Measurements from ENCODE around the gene C6orf15. TPM values are rescaled to one million over a fixed set of nuclear protein-coding genes. Genes with fewer than 3 reads are reported as not detected.
"Not testable (repeated sequence)": the region's sequence is repeated elsewhere in the genome, so short reads cannot be mapped to it uniquely, and the experiment has no call there.

C6orf15 gene
- total RNA-seq, 2 experiments from 2014 or later, result not detected

GRCh38 chr6:31070711-31071197 lies 41.6 kb downstream of the C6orf15 start:
- Mint-ChIP-seq H3K36me3 (ENCODE audit: low read depth) (no peaks in the 10 kb centered on the region), H3K4me1 (ENCODE audit: low read depth) (no peaks in the 10 kb centered on the region), H3K9me3 (no peaks in the 10 kb centered on the region), H3K4me3 (no peak overlapping the region), H3K27me3 (no peaks in the 10 kb centered on the region), H3K27ac (no peak overlapping the region)
- H3K27me3 ChIP-seq (ENCODE audit: control insufficient read depth in 1 of 2, insufficient read depth in 2 of 2, low read length in 2 of 2), result no peaks in the 10 kb centered on the region
- ChIA-PET CTCF (interaction anchor here (0.5 to 1.1 kb wide), 2 partner anchors 9 to 453 kb away, joined by 3 to 6 read pairs; no protein-coding TSS in a partner anchor), POLR2A (interaction anchor here (0.6 kb wide), 1 partner anchor 241 kb away, joined by 4 read pairs; no protein-coding TSS in a partner anchor)
- H3K36me3 ChIP-seq (ENCODE audit: insufficient read depth, low read length), result no peaks in the 10 kb centered on the region
- H3K9me3 ChIP-seq (ENCODE audit: control insufficient read depth in 1 of 2, insufficient read depth in 1 of 2, low read length in 2 of 2), result no peaks in the 10 kb centered on the region
- no peak overlapping the region for H3K4me3 ChIP-seq (ENCODE audit: low read length)
- H3K4me1 ChIP-seq (ENCODE audit: insufficient read depth, low read length), result no peaks in the 10 kb centered on the region
- ATAC-seq (ENCODE audit: poor library complexity) (no peak), DNase-seq (no peak)
- H3K27ac ChIP-seq (ENCODE audit: low read depth in 1 of 2, low read length in 2 of 2), result no peak overlapping the region
- no peak for TF ChIP-seq CTCF (IDR thresholded peaks at IDR 0.05)
- intact Hi-C loops (cut with DNase I, micrococcal nuclease), result no loop called here

- H3K27ac Mint-ChIP-seq, result no peak overlapping the region
- DNase-seq (peak; percentile 42 to 84 (median 64)), ATAC-seq (ENCODE audit: poor library complexity) (peak; percentile 91)
- H3K4me3 Mint-ChIP-seq, result no peak overlapping the region
- ChIA-PET CTCF (interaction anchor here (0.7 to 1.4 kb wide), 7 partner anchors 9 to 247 kb away, joined by 3 to 5 read pairs (median 3); no protein-coding TSS in a partner anchor), POLR2A (no interaction called here)
- intact Hi-C loops (cut with DNase I, micrococcal nuclease), result loop anchor here in 1 of 2 experiments (1.0 kb wide), 1 partner anchor 154 kb away; no protein-coding TSS in a partner anchor
- H3K9me3 ChIP-seq (ENCODE audit: control insufficient read depth in 1 of 2, insufficient read depth in 1 of 2, low read length in 2 of 2), result no peaks in the 10 kb centered on the region
- no peaks in the 10 kb centered on the region for H3K36me3 Mint-ChIP-seq (ENCODE audit: low read depth)
- H3K4me1 ChIP-seq (ENCODE audit: insufficient read depth, low read length), result no peaks in the 10 kb centered on the region
- TF ChIP-seq CTCF (IDR thresholded peaks at IDR 0.05), result peak; percentile 81
- no peak overlapping the region for H3K27ac ChIP-seq (ENCODE audit: low read depth in 1 of 2, low read length in 2 of 2)
- H3K9me3 Mint-ChIP-seq, result no peaks in the 10 kb centered on the region
- H3K36me3 ChIP-seq (ENCODE audit: insufficient read depth, low read length), result no peaks in the 10 kb centered on the region
- H3K4me1 Mint-ChIP-seq (ENCODE audit: low read depth), result no peaks in the 10 kb centered on the region
- no peak overlapping the region for H3K4me3 ChIP-seq (ENCODE audit: low read length)
- H3K27me3 ChIP-seq (ENCODE audit: control insufficient read depth in 1 of 2, insufficient read depth in 2 of 2, low read length in 2 of 2), result no peaks in the 10 kb centered on the region
- peaks cover 4% of the 10 kb centered on the region for H3K27me3 Mint-ChIP-seq
Measured at GRCh38 chr6:31068669-31069340, 43.6 kb downstream of the C6orf15 start.

GRCh38 chr6:31067891-31068668 lies 44.3 kb downstream of the C6orf15 start:
- H3K36me3 Mint-ChIP-seq (ENCODE audit: low read depth); H3K36me3 ChIP-seq (ENCODE audit: insufficient read depth, low read length); H3K4me1 Mint-ChIP-seq (ENCODE audit: low read depth); ATAC-seq (ENCODE audit: poor library complexity); DNase-seq; H3K27ac ChIP-seq (ENCODE audit: low read depth in 1 of 2, low read length in 2 of 2); H3K4me3 ChIP-seq (ENCODE audit: low read length); H3K9me3 Mint-ChIP-seq; H3K9me3 ChIP-seq (ENCODE audit: control insufficient read depth in 1 of 2, insufficient read depth in 1 of 2, low read length in 2 of 2); POLR2A ChIA-PET; intact Hi-C loops (cut with DNase I, micrococcal nuclease); H3K4me1 ChIP-seq (ENCODE audit: insufficient read depth, low read length); H3K27me3 Mint-ChIP-seq; H3K27me3 ChIP-seq (ENCODE audit: control insufficient read depth in 1 of 2, insufficient read depth in 2 of 2, low read length in 2 of 2); H3K27ac Mint-ChIP-seq; H3K4me3 Mint-ChIP-seq: not testable (repeated sequence)
- CTCF ChIA-PET, result interaction anchor here (1.4 kb wide), 1 partner anchor 246 kb away, joined by 3 read pairs; no protein-coding TSS in a partner anchor

- H3K27ac Mint-ChIP-seq; DNase-seq; H3K4me3 ChIP-seq (ENCODE audit: low read length); H3K4me1 Mint-ChIP-seq (ENCODE audit: low read depth); H3K9me3 ChIP-seq (ENCODE audit: control insufficient read depth in 1 of 2, insufficient read depth in 1 of 2, low read length in 2 of 2); H3K4me3 Mint-ChIP-seq; H3K9me3 Mint-ChIP-seq; CTCF ChIA-PET; ATAC-seq (ENCODE audit: poor library complexity); H3K36me3 ChIP-seq (ENCODE audit: insufficient read depth, low read length); H3K36me3 Mint-ChIP-seq (ENCODE audit: low read depth); POLR2A ChIA-PET; H3K4me1 ChIP-seq (ENCODE audit: insufficient read depth, low read length); intact Hi-C loops (cut with DNase I, micrococcal nuclease); H3K27ac ChIP-seq (ENCODE audit: low read depth in 1 of 2, low read length in 2 of 2); H3K27me3 ChIP-seq (ENCODE audit: control insufficient read depth in 1 of 2, insufficient read depth in 2 of 2, low read length in 2 of 2); H3K27me3 Mint-ChIP-seq: not testable (repeated sequence)
Measured at GRCh38 chr6:31067028-31067427, 45.3 kb downstream of the C6orf15 start.

Data from CD4-positive, alpha-beta T cell (primary cell).